ENCODE results near the gene SLIT3. TPM values are rescaled to one million over a fixed set of nuclear protein-coding genes. Genes with fewer than 3 reads are reported as not detected.

The SLIT3 gene
- total RNA-seq, 1 donor from 2014 or later: not detected

GRCh38 chr5:168790002-168790635, 510.8 kb downstream of the SLIT3 start:
- no peak for DNase-seq

GRCh38 chr5:168788786-168789185, 512.2 kb downstream of the SLIT3 start:
- no peak for DNase-seq

GRCh38 chr5:168788107-168788506, 512.8 kb downstream of the SLIT3 start:
- DNase-seq: no peak

- DNase-seq: no peak
Measured at GRCh38 chr5:168786147-168786546, 514.8 kb downstream of the SLIT3 start.

GRCh38 chr5:168784454-168784853, 516.5 kb downstream of the SLIT3 start:
- DNase-seq: no peak

GRCh38 chr5:168781941-168782571, 518.9 kb downstream of the SLIT3 start:
- DNase-seq: no peak

GRCh38 chr5:168780888-168781287, 520.1 kb downstream of the SLIT3 start:
- no peak for DNase-seq

- no peak for DNase-seq
Measured at GRCh38 chr5:168779333-168779732, 521.6 kb downstream of the SLIT3 start.

GRCh38 chr5:168778536-168778935, 522.4 kb downstream of the SLIT3 start:
- DNase-seq: no peak

GRCh38 chr5:168777651-168778050, 523.3 kb downstream of the SLIT3 start:
- no peak for DNase-seq

- no peak for DNase-seq
Measured at GRCh38 chr5:168776070-168776469, 524.9 kb downstream of the SLIT3 start.

GRCh38 chr5:168773226-168773625, 527.7 kb downstream of the SLIT3 start:
- DNase-seq: no peak

GRCh38 chr5:168772316-168772961, 528.5 kb downstream of the SLIT3 start:
- no peak for DNase-seq

- no peak for DNase-seq
Measured at GRCh38 chr5:168771678-168772077, 529.3 kb downstream of the SLIT3 start.

GRCh38 chr5:168770996-168771395, 529.9 kb downstream of the SLIT3 start:
- DNase-seq: no peak

- DNase-seq: no peak
Measured at GRCh38 chr5:168770036-168770498, 530.9 kb downstream of the SLIT3 start.

GRCh38 chr5:168768172-168768571, 532.8 kb downstream of the SLIT3 start:
- no peak for DNase-seq

- DNase-seq: no peak
Measured at GRCh38 chr5:168766426-168766700, 534.6 kb downstream of the SLIT3 start.

- DNase-seq: no peak
Measured at GRCh38 chr5:168765551-168766425, 535.2 kb downstream of the SLIT3 start.

GRCh38 chr5:168765086-168765550, 535.8 kb downstream of the SLIT3 start:
- DNase-seq: no peak

GRCh38 chr5:168756453-168757391, 544.2 kb downstream of the SLIT3 start:
- DNase-seq: no peak

- DNase-seq: no peak
Measured at GRCh38 chr5:168755548-168756093, 545.3 kb downstream of the SLIT3 start.

Data from dermis blood vessel endothelial cell (primary cell).